GM15510 (cell line): Measurements from ENCODE around the gene ANLN.

ENCODE experiments used
- POLR2A ChIP-seq: IDR thresholded peaks from 3 replicates; pipeline ENCODE4 v1.6.1; 2011; ENCODE audit warnings: borderline replicate concordance; ENCODE audit not compliant: insufficient read length; ENCODE audit errors: extremely low read depth

The ANLN gene

DNA sequence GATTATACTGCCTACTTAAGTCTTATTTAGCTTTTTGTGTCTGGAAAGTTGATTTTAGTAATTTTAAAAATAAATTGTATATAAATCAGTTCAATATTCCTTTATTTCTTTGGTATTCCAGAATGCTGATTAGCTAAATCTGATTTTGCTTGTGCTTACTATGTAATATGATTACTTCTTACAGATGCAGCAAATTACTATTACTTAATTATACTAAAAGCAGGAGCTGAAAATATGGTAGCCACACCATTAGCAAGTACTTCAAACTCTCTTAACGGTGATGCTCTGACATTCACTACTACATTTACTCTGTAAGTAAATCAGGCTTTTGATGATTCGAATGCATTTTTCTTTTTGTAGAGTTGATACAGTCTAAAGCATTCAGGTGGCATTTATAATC lies 34.0 kb downstream of the ANLN start:
- TF ChIP-seq POLR2A: no peak

DNA sequence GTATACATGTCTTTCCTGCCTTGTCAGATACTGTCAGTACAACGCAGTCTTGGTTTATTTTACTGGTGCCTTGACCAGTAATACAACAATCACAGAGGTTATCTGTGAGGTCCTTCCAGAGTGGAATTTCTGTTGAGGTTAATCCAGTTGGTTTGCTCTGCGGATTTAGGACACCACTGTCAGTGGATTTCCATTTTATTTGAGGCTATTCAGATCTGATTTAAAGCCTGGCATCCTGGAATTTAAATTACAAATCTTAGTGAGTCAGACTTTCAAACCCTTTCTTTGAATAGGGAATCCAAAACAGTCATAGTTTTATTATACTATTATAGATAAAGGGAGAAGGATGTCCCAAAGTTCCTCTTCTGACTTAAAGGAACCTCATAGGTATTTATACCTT lies 40.5 kb downstream of the ANLN start:
- TF ChIP-seq POLR2A: no peak

DNA sequence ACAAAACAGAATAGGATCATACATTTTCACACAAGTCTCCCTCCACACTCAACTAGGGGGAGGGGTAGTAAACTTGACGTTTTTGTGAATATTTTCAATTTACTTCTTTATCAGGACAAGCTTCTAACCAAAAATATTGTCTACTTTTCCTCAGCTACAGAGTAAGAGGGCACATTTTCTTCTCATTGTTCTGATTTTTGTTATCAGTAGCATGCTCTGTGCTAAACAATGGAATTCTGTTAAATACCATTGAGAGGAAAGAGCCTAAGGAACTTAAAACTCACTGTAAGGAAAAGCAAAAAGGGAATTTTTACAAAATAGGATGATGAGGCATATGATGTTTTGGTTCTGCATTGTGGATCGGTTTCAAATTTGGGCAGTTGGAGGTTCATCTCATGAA lies 41.2 kb downstream of the ANLN start:
- no peak for TF ChIP-seq POLR2A

DNA sequence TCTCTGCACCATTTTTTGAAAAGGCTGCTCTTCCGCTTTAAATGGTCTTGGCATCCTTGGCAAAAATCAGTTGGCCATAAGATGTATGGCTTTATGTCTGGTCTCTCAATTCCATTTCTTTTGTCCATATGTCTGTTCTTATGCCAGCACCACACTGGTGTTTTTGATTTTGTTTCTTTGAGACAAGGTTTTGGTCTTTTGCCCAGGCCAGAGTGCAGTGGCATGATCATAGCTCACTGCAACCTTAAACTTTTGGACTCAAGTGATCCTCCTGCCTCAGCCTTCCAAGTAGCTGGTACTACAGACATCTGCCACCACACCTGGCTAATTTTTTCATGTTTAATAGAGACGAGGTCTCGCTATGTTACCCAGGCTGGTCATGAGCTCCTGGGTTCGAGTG lies 48.5 kb downstream of the ANLN start:
- TF ChIP-seq POLR2A: no peak

DNA sequence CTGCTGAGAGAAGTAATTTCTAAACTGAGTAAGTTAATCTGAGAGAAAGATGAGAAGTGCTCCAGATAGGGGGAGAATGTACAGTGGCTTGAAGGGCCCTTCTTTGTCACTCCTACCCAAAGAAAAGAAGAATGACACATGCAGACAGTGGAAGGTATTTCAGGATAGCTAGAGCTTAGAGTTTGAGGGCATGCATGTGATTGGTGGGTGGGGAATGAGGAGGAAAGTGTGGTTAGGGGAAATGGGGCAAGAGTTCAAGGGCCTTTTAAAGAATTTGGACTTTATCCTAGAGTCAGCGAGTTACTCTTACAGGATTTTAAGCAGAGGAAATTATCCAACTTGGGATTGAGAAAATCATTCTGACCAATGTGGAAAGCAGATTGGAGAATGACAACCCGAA lies 50.0 kb downstream of the ANLN start:
- no peak for TF ChIP-seq POLR2A

DNA sequence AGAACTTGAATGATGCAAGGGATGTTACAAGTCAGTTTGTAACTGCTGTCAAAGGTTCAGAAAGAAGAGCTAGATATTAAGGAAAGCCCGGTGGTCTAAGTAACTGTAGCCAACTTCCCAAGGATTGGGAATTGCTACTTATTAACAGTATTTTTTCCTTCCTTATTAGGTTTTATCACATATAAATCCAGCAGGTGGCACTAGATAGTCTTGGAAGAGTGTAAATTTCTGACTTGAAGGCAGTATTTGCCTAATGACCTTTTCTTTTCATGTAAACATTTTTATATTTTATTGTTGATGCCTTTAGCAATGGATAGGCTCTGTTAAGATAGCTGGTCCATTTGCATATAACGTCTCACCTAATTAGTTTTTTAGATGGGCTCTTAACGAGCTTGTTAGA lies 51.2 kb downstream of the ANLN start:
- TF ChIP-seq POLR2A: no peak

DNA sequence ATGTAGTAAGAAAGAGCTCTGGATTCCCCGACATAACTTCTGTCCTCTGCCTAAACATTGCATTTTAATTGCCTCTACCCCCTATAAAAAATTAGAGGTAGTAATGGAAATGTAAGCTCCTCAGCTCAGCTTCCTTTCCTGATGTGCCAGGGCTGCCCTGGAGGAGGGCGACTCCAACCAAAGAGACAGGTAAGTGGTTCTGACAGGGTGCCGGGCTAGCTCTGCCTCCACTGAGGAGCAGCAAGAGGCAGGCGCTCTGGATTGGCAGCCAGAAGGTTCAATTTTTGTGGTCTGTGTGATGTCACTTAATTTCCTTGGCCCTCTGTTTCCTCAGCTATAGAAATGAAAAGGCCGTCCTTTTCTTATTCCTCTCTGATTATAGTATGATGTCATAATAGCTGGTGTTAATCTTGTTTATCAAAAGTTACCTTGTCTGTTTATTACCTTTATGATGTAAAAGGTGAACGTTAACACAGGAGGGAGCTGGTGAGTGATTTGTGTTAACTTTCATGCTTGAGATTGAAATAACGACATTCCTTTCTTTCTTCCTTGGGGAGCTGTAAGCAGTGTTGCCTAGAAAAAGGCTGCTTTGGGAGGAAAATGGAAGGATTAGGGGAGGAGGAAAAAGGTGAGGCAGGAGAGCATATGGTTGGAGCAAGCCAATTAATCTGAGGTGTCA lies 51.8 kb downstream of the ANLN start:
- TF ChIP-seq POLR2A: no peak

DNA sequence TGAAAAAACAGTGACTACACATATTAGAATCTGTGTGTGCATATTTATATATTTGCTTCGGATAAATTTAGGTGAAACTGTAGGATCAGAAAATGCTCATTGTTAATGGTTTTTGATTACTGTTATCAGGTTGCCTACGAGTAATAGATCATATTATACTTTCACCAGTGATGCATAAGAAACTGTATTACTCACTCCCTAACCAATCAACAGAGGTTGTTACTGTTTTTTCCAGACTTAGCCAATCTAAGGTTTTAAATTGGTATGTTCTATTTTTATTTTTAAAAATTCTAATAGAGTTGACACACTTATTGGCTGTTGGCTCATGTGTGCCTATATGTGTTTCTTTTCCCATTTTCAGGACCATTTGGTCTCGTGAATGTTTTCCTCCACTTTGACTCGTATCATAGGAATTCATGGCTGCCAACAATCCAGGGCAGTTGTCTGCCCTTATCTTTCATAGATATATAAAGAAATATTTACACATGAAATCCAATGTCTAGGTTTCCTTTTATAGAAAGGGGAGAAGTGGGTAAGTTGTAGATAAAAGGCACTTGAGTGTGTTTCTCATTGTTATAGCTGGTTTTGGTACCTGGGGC lies 59.2 kb downstream of the ANLN start:
- TF ChIP-seq POLR2A: no peak

DNA sequence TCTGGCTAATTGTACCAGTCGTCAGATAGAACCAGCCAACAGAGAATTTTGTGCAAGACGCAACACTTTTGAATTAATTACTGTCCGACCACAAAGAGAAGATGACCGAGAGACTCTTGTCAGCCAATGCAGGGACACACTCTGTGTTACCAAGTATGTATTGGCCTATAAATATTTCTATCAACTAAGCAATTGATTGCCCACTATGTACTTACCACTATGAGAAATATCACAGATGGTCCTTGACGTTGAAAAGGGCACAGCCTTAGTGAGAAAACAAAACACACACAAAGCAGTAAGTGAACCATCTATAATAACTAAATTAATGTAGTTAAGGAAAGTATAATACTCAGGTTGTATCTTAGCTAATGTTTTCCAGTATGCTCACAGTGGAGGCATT lies 60.0 kb downstream of the ANLN start:
- no peak for TF ChIP-seq POLR2A

DNA sequence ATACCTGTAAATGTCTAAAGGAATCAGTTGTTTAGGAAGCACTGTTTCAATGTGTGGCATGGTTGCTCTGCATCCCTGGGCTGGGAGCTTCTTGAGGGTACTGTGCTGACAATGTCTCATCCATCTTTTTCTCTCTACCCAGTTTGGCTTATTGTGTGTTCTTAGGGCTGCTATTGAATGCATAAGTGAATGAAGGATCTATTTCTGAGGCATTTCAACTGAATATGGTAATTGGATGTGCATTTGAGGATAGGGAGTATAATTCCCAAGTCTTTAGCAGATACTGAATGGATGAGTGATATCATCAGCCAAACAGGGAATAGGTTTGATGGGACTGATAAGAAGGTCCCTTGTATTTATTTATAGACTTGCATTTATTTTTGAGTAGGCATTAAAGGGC lies 64.1 kb downstream of the ANLN start:
- no peak for TF ChIP-seq POLR2A

DNA sequence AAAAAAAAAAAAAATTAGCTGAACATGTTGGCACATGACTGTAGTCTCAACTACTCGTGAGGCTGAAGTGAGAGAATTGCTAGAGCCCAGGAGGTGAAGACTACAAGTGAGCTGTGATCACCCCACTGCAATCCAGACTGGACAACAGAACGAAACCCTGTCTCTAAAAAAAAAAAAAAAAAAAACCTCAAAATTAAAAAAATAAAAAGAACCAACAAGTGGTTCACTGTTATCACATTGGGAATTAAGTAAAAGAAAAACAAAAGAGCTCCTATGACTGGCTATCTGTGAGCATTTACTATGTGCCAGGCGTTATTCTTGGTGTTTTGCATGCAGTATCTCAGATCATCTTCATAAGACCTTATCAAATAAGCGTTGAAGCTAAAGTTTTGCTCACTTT lies 66.0 kb downstream of the ANLN start:
- no peak for TF ChIP-seq POLR2A

DNA sequence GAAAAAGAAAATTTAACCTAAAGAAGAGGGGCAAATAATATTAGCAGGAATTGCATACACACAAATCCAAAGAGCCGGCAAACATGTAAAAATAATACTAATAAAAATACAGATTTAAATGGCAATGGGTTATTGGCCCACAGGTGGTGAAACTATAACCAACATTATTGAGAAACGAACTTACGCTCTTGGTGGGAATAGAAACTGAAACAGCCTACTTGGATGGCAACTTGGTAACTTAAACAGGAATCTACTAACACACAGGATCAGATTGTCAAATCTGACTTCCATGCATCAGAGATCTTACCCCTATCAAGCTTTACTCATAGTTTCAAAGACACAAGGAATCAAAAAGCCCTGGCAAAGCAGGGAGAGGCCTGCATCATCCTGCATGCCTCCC lies 66.5 kb downstream of the ANLN start:
- TF ChIP-seq POLR2A: no peak

DNA sequence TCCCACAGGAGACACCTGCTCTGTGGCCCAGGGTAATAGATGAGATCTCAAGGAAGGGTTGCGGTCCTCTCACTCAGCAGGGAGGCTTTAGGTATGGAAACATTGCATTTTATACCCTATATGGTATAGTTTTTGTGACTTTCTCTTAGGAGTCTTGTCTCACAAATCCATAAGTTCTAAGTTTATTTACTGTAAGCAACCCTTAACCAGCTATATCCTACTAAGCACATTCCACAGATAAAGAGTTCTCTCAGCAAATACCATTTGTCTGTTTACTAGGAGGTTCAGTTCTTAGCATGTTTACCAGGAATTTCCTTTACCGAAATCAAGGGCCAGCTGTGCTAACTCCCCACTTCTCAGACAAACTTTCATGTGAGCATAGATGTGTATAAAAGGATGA lies 66.9 kb downstream of the ANLN start:
- TF ChIP-seq POLR2A: no peak

DNA sequence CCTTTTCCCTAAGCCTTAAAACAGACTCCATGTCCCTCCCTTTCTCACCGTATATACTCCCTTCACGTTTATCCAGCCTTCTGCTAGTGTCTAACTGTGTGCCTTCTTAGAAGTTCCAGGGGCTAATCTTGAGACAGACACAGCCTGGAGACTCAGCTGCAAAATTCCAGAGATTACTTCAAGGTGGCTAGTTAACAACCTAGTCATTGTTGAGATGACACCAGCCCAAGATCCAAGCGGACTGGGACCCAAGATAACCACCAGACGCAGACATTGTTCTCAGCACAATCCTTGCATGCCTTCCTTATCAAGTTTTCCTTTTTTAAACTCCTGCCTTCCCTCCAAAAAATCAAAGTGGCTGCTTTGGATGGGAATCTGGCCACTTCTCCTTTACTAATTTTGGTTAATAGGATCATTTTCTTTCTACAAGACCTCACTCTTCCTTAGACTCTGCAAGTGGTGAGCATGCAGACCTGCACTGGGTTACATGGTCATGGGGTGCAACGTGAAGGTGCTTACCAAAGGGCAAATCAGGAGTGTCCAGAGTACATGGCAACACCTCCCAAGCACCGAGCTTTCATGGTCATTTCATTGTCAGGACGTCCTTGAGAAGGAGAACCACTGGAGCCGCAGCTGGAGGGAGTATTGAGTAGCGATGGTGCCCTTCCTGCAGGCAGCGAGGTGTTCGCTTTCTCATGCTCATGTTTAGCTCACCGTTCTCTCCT lies 69.7 kb downstream of the ANLN start:
- no peak for TF ChIP-seq POLR2A

DNA sequence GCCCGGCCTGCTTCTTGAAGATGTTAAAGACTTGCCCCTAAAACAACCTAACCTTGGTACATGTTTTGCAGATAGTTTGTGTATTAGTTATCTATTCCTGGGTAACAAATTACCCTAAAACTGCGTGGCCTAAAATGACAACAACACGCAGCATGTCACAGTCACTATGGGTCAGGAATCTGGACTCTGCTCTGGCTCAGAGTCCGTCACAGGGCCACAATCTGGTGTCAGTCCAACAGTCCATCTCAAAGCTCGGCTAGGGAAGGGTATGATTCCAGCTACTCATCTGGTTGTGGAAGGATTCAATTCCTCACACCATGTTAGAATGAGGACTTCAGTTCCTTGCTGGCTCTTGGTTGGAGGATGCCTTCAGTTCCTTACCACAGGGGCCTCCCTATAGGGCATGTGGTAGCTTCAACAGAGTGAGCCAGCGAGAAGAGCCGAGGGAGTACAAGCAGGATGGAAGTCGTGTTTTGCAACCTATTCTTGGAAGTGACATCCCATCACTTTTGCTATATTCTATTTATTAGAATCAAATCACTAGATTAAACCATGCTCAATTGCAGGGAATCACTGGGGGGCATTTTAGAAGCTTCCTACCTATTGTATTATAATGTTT lies 71.3 kb downstream of the ANLN start:
- no peak for TF ChIP-seq POLR2A

DNA sequence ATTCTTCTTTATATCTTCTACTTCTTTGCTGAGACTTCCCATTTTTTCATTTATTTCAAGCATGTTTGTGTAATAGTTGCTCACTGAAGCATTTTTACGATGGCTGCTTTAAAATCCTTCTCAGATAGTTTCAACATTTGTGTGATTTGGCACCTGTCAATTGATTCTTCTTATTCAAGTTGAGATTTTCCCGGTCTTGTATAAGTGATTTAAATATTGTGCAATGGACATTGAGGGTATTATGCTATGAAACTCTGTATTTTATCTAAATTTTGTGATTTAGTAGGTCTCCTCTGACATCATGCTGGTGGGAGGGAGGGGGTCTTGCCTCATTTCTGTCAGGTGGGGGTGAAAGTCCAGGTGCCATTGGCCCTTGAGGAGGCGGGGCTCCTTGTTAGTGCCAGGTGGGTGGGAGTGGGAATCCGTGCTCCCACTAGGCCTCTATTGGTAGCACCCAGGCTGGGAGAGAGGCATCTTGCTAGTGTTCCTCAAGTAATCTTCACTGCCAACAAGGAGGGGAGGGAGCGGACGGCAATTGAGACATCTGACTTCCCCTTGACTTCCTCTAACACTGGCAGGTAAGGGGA lies 73.0 kb downstream of the ANLN start:
- TF ChIP-seq POLR2A: no peak

DNA sequence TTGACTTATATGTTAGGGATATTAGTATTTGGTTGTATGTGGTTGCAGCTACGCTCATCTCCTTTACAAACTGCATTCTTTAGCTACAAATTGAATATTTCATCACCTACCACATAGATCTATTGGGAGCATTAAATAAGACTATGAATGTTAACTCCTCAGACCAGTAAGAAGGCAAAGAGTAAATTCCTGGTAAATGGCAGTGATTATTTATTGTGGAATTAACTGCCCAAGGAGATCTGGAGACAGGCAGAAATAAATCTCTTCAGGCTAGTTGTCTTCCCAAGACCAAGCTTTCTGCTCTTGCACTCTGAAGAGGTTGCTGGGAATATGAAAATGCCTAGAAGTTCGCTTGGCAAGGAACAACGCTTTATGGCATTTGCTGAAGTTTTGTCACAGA lies 74.6 kb downstream of the ANLN start:
- TF ChIP-seq POLR2A: no peak
